ENCODE data around the gene TBC1D22B. TPM values are rescaled to one million over a fixed set of nuclear protein-coding genes. Genes with fewer than 3 reads are reported as not detected.

TBC1D22B gene
- total and polyA plus RNA-seq, 9 of the 15 experiments (the other 6 are each of a cell fraction or from before 2014, with no cell fraction given) = 4.8 to 24.2 (median 13.5) TPM

- TF ChIP-seq RCOR1 (IDR thresholded peaks at IDR 0.05; ENCODE audit: borderline replicate concordance in 1 of 2, low read depth in 2 of 2, low read length in 2 of 2) (peak in 1 of 2 experiments; percentile 71; a peak in 2 of 4 replicates), ZNF561 (CRISPR knock-in tag; conservative IDR thresholded peaks at IDR 0.05) (no peak), JUN (IDR thresholded peaks at IDR 0.05; ENCODE audit: borderline replicate concordance, low read depth, low read length) (no peak; the same call in 1 of the 2 replicates), JUN (CRISPR knock-in tag; IDR thresholded peaks at IDR 0.05; ENCODE audit: borderline replicate concordance) (no peak), RFX7 (CRISPR knock-in tag; IDR thresholded peaks at IDR 0.05) (no peak), THRB (CRISPR knock-in tag; conservative IDR thresholded peaks at IDR 0.05) (peak; percentile 67; the same call in 1 of the 2 replicates), FOSL1 (tag; conservative IDR thresholded peaks at IDR 0.05) (0 out of 2 replicates have a peak, but pooled peaks have one; percentile 31), ZFP36 (IDR thresholded peaks at IDR 0.05; ENCODE audit: low read depth, low read length, partially characterized antibody) (peak; percentile 6), HDAC1 (IDR thresholded peaks at IDR 0.05) (peak; percentile 49 to 88; a peak in 3 of 4 replicates), ZNF431 (CRISPR knock-in tag; IDR thresholded peaks at IDR 0.05) (no peak), TSC22D4 (tag; IDR thresholded peaks at IDR 0.05) (no peak), ZNF740 (CRISPR knock-in tag; IDR thresholded peaks at IDR 0.05) (peak; percentile 92), ZNF740 (tag; IDR thresholded peaks at IDR 0.05) (0 out of 4 replicates have a peak, but pooled peaks of 1 of the 2 experiments have one; percentile 58), CREB1 (IDR thresholded peaks at IDR 0.05) (0 out of 2 replicates have a peak, but pooled peaks have one; percentile 38), CREB1 (CRISPR knock-in tag; IDR thresholded peaks at IDR 0.05) (0 out of 2 replicates have a peak, but pooled peaks have one; percentile 49), CBFB (CRISPR knock-in tag; IDR thresholded peaks at IDR 0.05) (0 out of 2 replicates have a peak, but pooled peaks have one; percentile 57), ZBED1 (IDR thresholded peaks at IDR 0.05) (no peak), KLF16 (IDR thresholded peaks at IDR 0.05) (peak; percentile 71)
- TF ChIP-seq, protein P1, sequence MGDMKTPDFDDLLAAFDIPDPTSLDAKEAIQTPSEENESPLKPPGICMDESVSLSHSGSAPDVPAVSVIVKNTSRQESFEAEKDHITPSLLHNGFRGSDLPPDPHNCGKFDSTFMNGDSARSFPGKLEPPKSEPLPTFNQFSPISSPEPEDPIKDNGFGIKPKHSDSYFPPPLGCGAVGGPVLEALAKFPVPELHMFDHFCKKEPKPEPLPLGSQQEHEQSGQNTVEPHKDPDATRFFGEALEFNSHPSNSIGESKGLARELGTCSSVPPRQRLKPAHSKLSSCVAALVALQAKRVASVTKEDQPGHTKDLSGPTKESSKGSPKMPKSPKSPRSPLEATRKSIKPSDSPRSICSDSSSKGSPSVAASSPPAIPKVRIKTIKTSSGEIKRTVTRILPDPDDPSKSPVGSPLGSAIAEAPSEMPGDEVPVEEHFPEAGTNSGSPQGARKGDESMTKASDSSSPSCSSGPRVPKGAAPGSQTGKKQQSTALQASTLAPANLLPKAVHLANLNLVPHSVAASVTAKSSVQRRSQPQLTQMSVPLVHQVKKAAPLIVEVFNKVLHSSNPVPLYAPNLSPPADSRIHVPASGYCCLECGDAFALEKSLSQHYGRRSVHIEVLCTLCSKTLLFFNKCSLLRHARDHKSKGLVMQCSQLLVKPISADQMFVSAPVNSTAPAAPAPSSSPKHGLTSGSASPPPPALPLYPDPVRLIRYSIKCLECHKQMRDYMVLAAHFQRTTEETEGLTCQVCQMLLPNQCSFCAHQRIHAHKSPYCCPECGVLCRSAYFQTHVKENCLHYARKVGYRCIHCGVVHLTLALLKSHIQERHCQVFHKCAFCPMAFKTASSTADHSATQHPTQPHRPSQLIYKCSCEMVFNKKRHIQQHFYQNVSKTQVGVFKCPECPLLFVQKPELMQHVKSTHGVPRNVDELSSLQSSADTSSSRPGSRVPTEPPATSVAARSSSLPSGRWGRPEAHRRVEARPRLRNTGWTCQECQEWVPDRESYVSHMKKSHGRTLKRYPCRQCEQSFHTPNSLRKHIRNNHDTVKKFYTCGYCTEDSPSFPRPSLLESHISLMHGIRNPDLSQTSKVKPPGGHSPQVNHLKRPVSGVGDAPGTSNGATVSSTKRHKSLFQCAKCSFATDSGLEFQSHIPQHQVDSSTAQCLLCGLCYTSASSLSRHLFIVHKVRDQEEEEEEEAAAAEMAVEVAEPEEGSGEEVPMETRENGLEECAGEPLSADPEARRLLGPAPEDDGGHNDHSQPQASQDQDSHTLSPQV (IDR thresholded peaks at IDR 0.05) = peak; percentile 48; the same call in 1 of the 2 replicates
- TF ChIP-seq, protein P2, sequence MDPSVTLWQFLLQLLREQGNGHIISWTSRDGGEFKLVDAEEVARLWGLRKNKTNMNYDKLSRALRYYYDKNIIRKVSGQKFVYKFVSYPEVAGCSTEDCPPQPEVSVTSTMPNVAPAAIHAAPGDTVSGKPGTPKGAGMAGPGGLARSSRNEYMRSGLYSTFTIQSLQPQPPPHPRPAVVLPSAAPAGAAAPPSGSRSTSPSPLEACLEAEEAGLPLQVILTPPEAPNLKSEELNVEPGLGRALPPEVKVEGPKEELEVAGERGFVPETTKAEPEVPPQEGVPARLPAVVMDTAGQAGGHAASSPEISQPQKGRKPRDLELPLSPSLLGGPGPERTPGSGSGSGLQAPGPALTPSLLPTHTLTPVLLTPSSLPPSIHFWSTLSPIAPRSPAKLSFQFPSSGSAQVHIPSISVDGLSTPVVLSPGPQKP (CRISPR knock-in tag; IDR thresholded peaks at IDR 0.05) = no peak
These were observed 96.4 kb downstream of the TBC1D22B start, which contains the start of gene RNF8 (continued) for GRCh38 chr6:37353761-37354525.
